Stimulated activated CD4-positive, alpha-beta T cell treated with anti-CD3 and anti-CD28 coated beads, Interleukin-1b, Interleukin-23, amount 100 ng/mL, for 24 hours (primary cell): ENCODE measurements around the gene NEURL1.

ENCODE experiments used
- DNase-seq, 4 experiments: peaks; one replicate each; pipeline ENCODE4 v3.0.0-alpha.2; 2020; ENCODE audit warnings: low read depth in 4 of 4, low spot score in 1 of 4

The NEURL1 gene

GRCh38 chr10:103560886-103561285 is 67.4 kb downstream of the NEURL1 start:
- DNase-seq, result no peak

- no peak for DNase-seq
Measured at GRCh38 chr10:103562383-103562782, 68.9 kb downstream of the NEURL1 start.

GRCh38 chr10:103563231-103564115 is 70.0 kb downstream of the NEURL1 start:
- DNase-seq, result no peak

GRCh38 chr10:103564116-103564501 is 70.6 kb downstream of the NEURL1 start:
- DNase-seq, result no peak

- DNase-seq, result peak in 1 of 4 experiments; percentile 32
Measured at GRCh38 chr10:103564776-103565520, 71.4 kb downstream of the NEURL1 start.

GRCh38 chr10:103566536-103566935 is 73.0 kb downstream of the NEURL1 start:
- DNase-seq, result no peak

- no peak for DNase-seq
Measured at GRCh38 chr10:103568505-103568904, 75.0 kb downstream of the NEURL1 start.

- no peak for DNase-seq
Measured at GRCh38 chr10:103569896-103570295, 76.4 kb downstream of the NEURL1 start.

- no peak for DNase-seq
Measured at GRCh38 chr10:103570844-103571655, 77.5 kb downstream of the NEURL1 start.

GRCh38 chr10:103571656-103571975 is 78.1 kb downstream of the NEURL1 start:
- no peak for DNase-seq

GRCh38 chr10:103572347-103573204 is 79.1 kb downstream of the NEURL1 start:
- no peak for DNase-seq

- no peak for DNase-seq
Measured at GRCh38 chr10:103573205-103573487, 79.6 kb downstream of the NEURL1 start.

- DNase-seq, result no peak
Measured at GRCh38 chr10:103574097-103575061, 80.9 kb downstream of the NEURL1 start.

GRCh38 chr10:103575416-103576075 is 82.0 kb downstream of the NEURL1 start:
- no peak for DNase-seq

GRCh38 chr10:103576076-103576471 is 82.6 kb downstream of the NEURL1 start:
- no peak for DNase-seq

GRCh38 chr10:103576862-103577261 is 83.4 kb downstream of the NEURL1 start:
- DNase-seq, result no peak

- DNase-seq, result no peak
Measured at GRCh38 chr10:103578782-103579382, 85.4 kb downstream of the NEURL1 start.

GRCh38 chr10:103580011-103580410 is 86.5 kb downstream of the NEURL1 start:
- DNase-seq, result no peak

GRCh38 chr10:103580430-103580829 is 86.9 kb downstream of the NEURL1 start:
- no peak for DNase-seq
